22Rv1 (cell line): ENCODE data around the gene JADE2.

Experiments
- H3K27ac ChIP-seq: fragments of 450-650 bp; 2 replicates; pipeline ENCODE4 v1.5.1; 2017
- CTCF ChIP-seq: fragments of 450-650 bp; IDR thresholded peaks from 2 replicates; pipeline ENCODE4 v1.5.1; 2017; ENCODE audit warnings: mild to moderate bottlenecking
- ZFX ChIP-seq: fragments of 450-650 bp; IDR thresholded peaks from 2 replicates; pipeline ENCODE4 v1.6.1; 2017; ENCODE audit warnings: antibody characterized with exemption, borderline replicate concordance

The JADE2 gene

GRCh38 chr5:134503088-134503936, 22.2 kb upstream of the JADE2 start:
- TF ChIP-seq ZFX (no peak), CTCF (no peak)
- peak overlapping the region; percentile 30; the same call in 1 of the 2 replicates for H3K27ac ChIP-seq

- peak overlapping the region; percentile 30; the same call in 1 of the 2 replicates for H3K27ac ChIP-seq
Measured at GRCh38 chr5:134503937-134504437, 21.5 kb upstream of the JADE2 start.

GRCh38 chr5:134504629-134505300, 20.7 kb upstream of the JADE2 start:
- peak overlapping the region; percentile 81; the same call in 1 of the 2 replicates for H3K27ac ChIP-seq
- TF ChIP-seq CTCF = no peak
- TF ChIP-seq ZFX = no peak

More at GRCh38 chr5:134503937-134504437, 21.5 kb upstream of the JADE2 start:
- TF ChIP-seq ZFX (no peak), CTCF (no peak)

- no peak for TF ChIP-seq ZFX
- 0 out of 2 replicates have a peak, but pooled peaks have one; percentile 7 for TF ChIP-seq CTCF
- peak overlapping the region; percentile 81 for H3K27ac ChIP-seq
Measured at GRCh38 chr5:134506054-134507039, 19.1 kb upstream of the JADE2 start.

- no peak for TF ChIP-seq ZFX
- TF ChIP-seq CTCF = no peak
- H3K27ac ChIP-seq = peak overlapping the region; percentile 81
Measured at GRCh38 chr5:134507452-134507851, 18.0 kb upstream of the JADE2 start.

- TF ChIP-seq ZFX (no peak), CTCF (no peak)
- H3K27ac ChIP-seq = peak overlapping the region; percentile 18; the same call in 1 of the 2 replicates
Measured at GRCh38 chr5:134508521-134509195, 16.8 kb upstream of the JADE2 start.
